NK-92 treated with Interleukin-12 subunit alpha and Interleukin-12 subunit beta, amount 100 ng/mL, for 24 hours (cell line): Measurements from ENCODE around the gene CHST11.
"Not testable (repeated sequence)": the region's sequence is repeated elsewhere in the genome, so short reads cannot be mapped to it uniquely, and the experiment has no call there.

ENCODE experiments used
- DNase-seq: peaks from one replicate; lab custom pipeline; 2025; lab: John Stamatoyannopoulos, UW

Gene CHST11

GRCh38 chr12:104764225-104765091, 307.7 kb downstream of the CHST11 start:
- no peak for DNase-seq

- DNase-seq = no peak
Observed at GRCh38 chr12:104767261-104767660, 310.5 kb downstream of the CHST11 start.

- DNase-seq = no peak
Observed at GRCh38 chr12:104768033-104768432, 311.3 kb downstream of the CHST11 start.

GRCh38 chr12:104769144-104769561, 312.4 kb downstream of the CHST11 start:
- DNase-seq = no peak

- no peak for DNase-seq
Observed at GRCh38 chr12:104772336-104772735, 315.6 kb downstream of the CHST11 start.

- DNase-seq = no peak
Observed at GRCh38 chr12:104775731-104776231, 319.0 kb downstream of the CHST11 start.

GRCh38 chr12:104779134-104779533, 322.4 kb downstream of the CHST11 start:
- DNase-seq = no peak

- no peak for DNase-seq
Observed at GRCh38 chr12:104782296-104782695, 325.5 kb downstream of the CHST11 start.

GRCh38 chr12:104784592-104784991, 327.8 kb downstream of the CHST11 start:
- DNase-seq = no peak

- no peak for DNase-seq
Observed at GRCh38 chr12:104785886-104786285, 329.1 kb downstream of the CHST11 start.

GRCh38 chr12:104786352-104786751, 329.6 kb downstream of the CHST11 start:
- no peak for DNase-seq

- no peak for DNase-seq
Observed at GRCh38 chr12:104788840-104789271, 332.1 kb downstream of the CHST11 start.

GRCh38 chr12:104790296-104791125, 333.8 kb downstream of the CHST11 start:
- no peak for DNase-seq

- no peak for DNase-seq
Observed at GRCh38 chr12:104792570-104792969, 335.8 kb downstream of the CHST11 start.

GRCh38 chr12:104793285-104793684, 336.5 kb downstream of the CHST11 start:
- DNase-seq = no peak

- no peak for DNase-seq
Observed at GRCh38 chr12:104793968-104794367, 337.2 kb downstream of the CHST11 start.

- DNase-seq = no peak
Observed at GRCh38 chr12:104796475-104796862, 339.7 kb downstream of the CHST11 start.

GRCh38 chr12:104799458-104799857, 342.7 kb downstream of the CHST11 start:
- DNase-seq = no peak

GRCh38 chr12:104801005-104801404, 344.3 kb downstream of the CHST11 start:
- DNase-seq = no peak

- DNase-seq = no peak
Observed at GRCh38 chr12:104801427-104801826, 344.7 kb downstream of the CHST11 start.

- no peak for DNase-seq
Observed at GRCh38 chr12:104802208-104802607, 345.5 kb downstream of the CHST11 start.

- DNase-seq = no peak
Observed at GRCh38 chr12:104805186-104805585, 348.4 kb downstream of the CHST11 start.

- DNase-seq = not testable (repeated sequence)
Observed at GRCh38 chr12:104806194-104806593, 349.4 kb downstream of the CHST11 start.
